ENCODE measurements around the gene THAP11.
A peak's percentile ranks its signal among the peaks of the same experiment; 100 is the strongest.
"Not testable (repeated sequence)": the region's sequence is repeated elsewhere in the genome, so short reads cannot be mapped to it uniquely, and the experiment has no call there.

THAP11 gene

DNA sequence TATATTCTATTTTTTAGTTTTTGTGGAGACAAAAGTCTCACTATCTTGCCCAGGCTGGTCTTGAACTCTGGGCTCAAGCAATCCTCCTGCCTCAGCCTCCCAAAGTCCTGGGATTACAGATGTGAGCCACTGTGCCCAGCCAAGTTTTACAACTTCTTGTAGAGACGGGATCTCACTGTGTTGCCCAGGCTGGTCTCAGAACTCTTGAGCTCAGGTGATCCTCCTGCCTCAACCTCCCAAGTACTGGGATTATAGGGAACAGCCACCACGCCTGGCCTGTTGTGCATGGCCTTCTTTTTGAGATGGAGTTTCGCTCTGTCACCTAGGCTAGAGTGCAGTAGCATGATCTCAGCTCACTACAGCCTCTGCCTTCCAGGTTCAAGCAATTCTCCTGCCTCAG lies 11.6 kb downstream of the THAP11 start:
- Histone ChIP-seq H3K4me1 (ENCODE audit: control insufficient read depth, insufficient read depth, low read length) (peaks cover 34% of the 10 kb centered on the region), H3K9me3 (ENCODE audit: control insufficient read depth, insufficient read depth, low read depth, low read length) (no peaks in the 10 kb centered on the region), H3K4me3 (ENCODE audit: low read depth, low read length) (no peak overlapping the region), H3K9ac (ENCODE audit: low read length) (no peak overlapping the region), H3K36me3 (ENCODE audit: control insufficient read depth, insufficient read depth, low read length) (peaks cover 21% of the 10 kb centered on the region), H3K27ac (ENCODE audit: low read depth, low read length) (no peak overlapping the region), H3K27me3 (ENCODE audit: control insufficient read depth, insufficient read depth, low read length) (no peaks in the 10 kb centered on the region)

- H3K36me3 ChIP-seq (ENCODE audit: control insufficient read depth, insufficient read depth, low read length), result peaks cover 16% of the 10 kb centered on the region
- H3K4me1 ChIP-seq (ENCODE audit: control insufficient read depth, insufficient read depth, low read length), result peaks cover 34% of the 10 kb centered on the region
- no peak overlapping the region for H3K4me3 ChIP-seq (ENCODE audit: low read depth, low read length)
- H3K9ac ChIP-seq (ENCODE audit: low read length), result no peak overlapping the region
- H3K27ac ChIP-seq (ENCODE audit: low read depth, low read length), result no peak overlapping the region
- H3K9me3 ChIP-seq (ENCODE audit: control insufficient read depth, insufficient read depth, low read depth, low read length), result no peaks in the 10 kb centered on the region
- H3K27me3 ChIP-seq (ENCODE audit: control insufficient read depth, insufficient read depth, low read length), result no peaks in the 10 kb centered on the region
These were observed 13.7 kb downstream of the THAP11 start for GRCh38 chr16:67855789-67856188.

DNA sequence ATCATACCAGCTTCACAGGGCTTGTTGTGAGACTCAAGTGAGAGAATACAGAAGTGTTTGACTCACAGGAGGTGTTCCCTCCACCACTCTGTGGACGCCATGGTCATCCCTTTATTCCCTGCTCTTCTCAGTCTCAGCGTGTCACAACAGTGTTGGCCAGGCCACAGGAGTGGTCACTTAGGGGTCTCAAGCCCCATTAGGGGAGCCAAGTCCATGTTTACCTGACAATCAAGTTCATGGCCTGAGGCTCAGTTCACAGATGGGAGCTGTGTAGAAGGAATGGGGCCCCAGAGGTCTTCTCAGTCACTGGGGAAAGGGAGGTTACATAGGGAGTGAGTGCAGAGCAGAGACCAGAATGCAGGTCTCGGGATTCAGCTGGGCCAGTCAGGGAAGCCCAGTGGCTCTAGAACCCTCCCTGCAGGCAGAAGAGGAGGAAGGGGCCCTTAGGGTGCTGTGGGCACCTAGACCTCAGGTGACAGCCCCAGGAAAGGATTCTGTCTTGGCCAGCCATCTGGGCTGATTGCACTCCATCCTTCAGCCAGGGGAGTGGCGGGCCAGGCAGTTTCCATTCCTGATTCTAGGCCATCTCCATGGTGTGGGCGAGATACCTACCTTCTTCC lies 14.9 kb downstream of the THAP11 start:
- Histone ChIP-seq H3K9me3 (ENCODE audit: control insufficient read depth, insufficient read depth, low read depth, low read length) (no peaks in the 10 kb centered on the region), H3K4me3 (ENCODE audit: low read depth, low read length) (peak overlapping the region; percentile 12; the same call in 1 of the 2 replicates), H3K4me1 (ENCODE audit: control insufficient read depth, insufficient read depth, low read length) (peaks cover 34% of the 10 kb centered on the region), H3K27me3 (ENCODE audit: control insufficient read depth, insufficient read depth, low read length) (no peaks in the 10 kb centered on the region), H3K27ac (ENCODE audit: low read depth, low read length) (peak overlapping the region; percentile 74), H3K9ac (ENCODE audit: low read length) (peak overlapping the region; percentile 38), H3K36me3 (ENCODE audit: control insufficient read depth, insufficient read depth, low read length) (peaks cover 26% of the 10 kb centered on the region)

DNA sequence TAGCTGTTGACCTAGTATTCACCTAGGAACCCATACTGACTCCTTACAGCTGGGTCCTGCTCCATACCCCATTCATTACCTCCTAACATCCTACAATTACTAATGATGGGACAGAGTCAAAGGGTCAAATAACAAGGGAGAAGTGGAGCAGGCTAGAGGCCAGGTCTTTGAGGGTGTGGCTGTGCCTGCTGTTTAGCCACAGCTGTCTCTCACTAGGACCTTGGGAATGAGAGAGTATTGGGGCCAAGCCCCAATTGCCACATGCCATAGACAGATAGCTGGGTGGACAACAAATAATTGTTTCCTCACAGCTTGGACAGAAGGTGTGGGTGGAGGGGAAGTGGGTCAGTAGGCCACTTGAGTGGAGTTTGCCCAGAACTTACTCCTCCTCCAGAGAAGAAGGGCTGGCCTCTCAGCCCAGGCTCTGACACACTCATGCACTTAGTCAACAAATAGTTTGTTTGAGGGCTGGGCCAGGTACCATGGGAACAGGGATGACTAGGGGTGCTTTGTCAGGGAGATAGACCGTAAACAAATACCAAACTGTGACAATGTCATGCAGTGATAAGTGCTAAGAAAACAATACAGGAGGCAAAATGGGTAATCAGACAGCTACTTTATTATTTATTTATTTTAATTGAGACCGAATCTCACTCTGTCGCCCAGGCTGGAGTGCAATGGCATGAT lies 15.6 kb downstream of the THAP11 start:
- Histone ChIP-seq H3K27me3 (ENCODE audit: control insufficient read depth, insufficient read depth, low read length) (no peaks in the 10 kb centered on the region), H3K4me1 (ENCODE audit: control insufficient read depth, insufficient read depth, low read length) (peaks cover 35% of the 10 kb centered on the region), H3K27ac (ENCODE audit: low read depth, low read length) (peak overlapping the region; percentile 74), H3K36me3 (ENCODE audit: control insufficient read depth, insufficient read depth, low read length) (peaks cover 32% of the 10 kb centered on the region), H3K4me3 (ENCODE audit: low read depth, low read length) (peak overlapping the region; percentile 12), H3K9ac (ENCODE audit: low read length) (peak overlapping the region; percentile 38), H3K9me3 (ENCODE audit: control insufficient read depth, insufficient read depth, low read depth, low read length) (no peaks in the 10 kb centered on the region)

- Histone ChIP-seq H3K27ac (ENCODE audit: low read depth, low read length) (peak overlapping the region; percentile 66; the same call in 1 of the 2 replicates), H3K9me3 (ENCODE audit: control insufficient read depth, insufficient read depth, low read depth, low read length) (no peaks in the 10 kb centered on the region), H3K27me3 (ENCODE audit: control insufficient read depth, insufficient read depth, low read length) (no peaks in the 10 kb centered on the region), H3K4me3 (ENCODE audit: low read depth, low read length) (no peak overlapping the region), H3K36me3 (ENCODE audit: control insufficient read depth, insufficient read depth, low read length) (peaks cover 38% of the 10 kb centered on the region), H3K4me1 (ENCODE audit: control insufficient read depth, insufficient read depth, low read length) (peaks cover 39% of the 10 kb centered on the region), H3K9ac (ENCODE audit: low read length) (peak overlapping the region; percentile 6)
These were observed 16.4 kb downstream of the THAP11 start for GRCh38 chr16:67858500-67858899.

DNA sequence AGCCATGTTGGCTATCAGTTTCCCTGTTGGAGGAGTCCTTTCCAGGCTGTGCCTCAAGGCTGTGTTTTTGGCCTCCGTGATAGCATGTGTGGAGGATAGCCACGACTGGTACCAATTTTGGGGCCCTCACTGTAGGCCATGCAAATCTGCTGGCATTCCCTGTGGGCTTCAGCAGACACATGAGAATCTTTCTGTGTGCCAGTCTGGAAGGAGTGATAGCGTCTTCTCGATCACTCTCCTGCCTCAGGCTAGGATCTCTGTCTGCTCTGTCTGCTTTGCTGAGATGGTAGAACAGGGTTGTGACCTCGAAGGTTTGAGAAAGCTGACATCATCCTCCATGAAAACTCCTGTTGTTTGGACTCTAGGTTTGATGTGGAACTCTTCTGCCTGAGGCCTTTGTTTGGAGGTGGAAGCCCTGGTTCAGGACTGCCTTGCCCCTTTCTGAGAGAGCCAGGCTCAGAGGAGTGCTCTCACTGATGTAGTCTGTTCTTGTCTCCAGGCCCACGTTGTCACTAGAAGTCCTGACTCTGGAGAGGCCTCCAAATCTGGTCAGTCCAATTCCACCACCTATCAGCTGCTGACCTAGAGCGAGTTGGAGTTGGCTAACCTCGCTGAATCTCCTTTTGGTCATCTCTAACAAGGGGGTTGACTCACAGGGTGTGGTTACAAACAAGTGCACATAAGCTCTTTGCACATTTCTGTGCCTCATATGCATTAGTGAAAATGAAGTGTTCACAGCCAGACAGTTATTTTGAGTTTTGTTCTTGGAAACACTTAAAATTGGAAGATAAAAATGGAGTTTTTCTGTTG lies 18.7 kb downstream of the THAP11 start:
- Histone ChIP-seq H3K36me3 (ENCODE audit: control insufficient read depth, insufficient read depth, low read length) (peaks cover 45% of the 10 kb centered on the region), H3K9me3 (ENCODE audit: control insufficient read depth, insufficient read depth, low read depth, low read length) (no peaks in the 10 kb centered on the region), H3K27me3 (ENCODE audit: control insufficient read depth, insufficient read depth, low read length) (no peaks in the 10 kb centered on the region), H3K9ac (ENCODE audit: low read length) (no peak overlapping the region), H3K4me3 (ENCODE audit: low read depth, low read length) (no peak overlapping the region), H3K27ac (ENCODE audit: low read depth, low read length) (no peak overlapping the region), H3K4me1 (ENCODE audit: control insufficient read depth, insufficient read depth, low read length) (peaks cover 25% of the 10 kb centered on the region)

GRCh38 chr16:67861877-67862276 lies 19.8 kb downstream of the THAP11 start:
- peaks cover 56% of the 10 kb centered on the region for H3K36me3 ChIP-seq (ENCODE audit: control insufficient read depth, insufficient read depth, low read length)
- no peak overlapping the region for H3K9ac ChIP-seq (ENCODE audit: low read length)
- H3K27ac ChIP-seq (ENCODE audit: low read depth, low read length), result no peak overlapping the region
- H3K4me3 ChIP-seq (ENCODE audit: low read depth, low read length), result no peak overlapping the region
- H3K9me3 ChIP-seq (ENCODE audit: control insufficient read depth, insufficient read depth, low read depth, low read length), result no peaks in the 10 kb centered on the region
- H3K4me1 ChIP-seq (ENCODE audit: control insufficient read depth, insufficient read depth, low read length), result peaks cover 20% of the 10 kb centered on the region
- H3K27me3 ChIP-seq (ENCODE audit: control insufficient read depth, insufficient read depth, low read length), result no peaks in the 10 kb centered on the region

GRCh38 chr16:67862623-67863583 lies 20.8 kb downstream of the THAP11 start:
- no peak overlapping the region for H3K9ac ChIP-seq (ENCODE audit: low read length)
- no peaks in the 10 kb centered on the region for H3K27me3 ChIP-seq (ENCODE audit: control insufficient read depth, insufficient read depth, low read length)
- peaks cover 11% of the 10 kb centered on the region for H3K4me1 ChIP-seq (ENCODE audit: control insufficient read depth, insufficient read depth, low read length)
- H3K36me3 ChIP-seq (ENCODE audit: control insufficient read depth, insufficient read depth, low read length), result peaks cover 66% of the 10 kb centered on the region
- no peak overlapping the region for H3K27ac ChIP-seq (ENCODE audit: low read depth, low read length)
- no peak overlapping the region for H3K4me3 ChIP-seq (ENCODE audit: low read depth, low read length)
- no peaks in the 10 kb centered on the region for H3K9me3 ChIP-seq (ENCODE audit: control insufficient read depth, insufficient read depth, low read depth, low read length)

GRCh38 chr16:67864044-67864443 lies 21.9 kb downstream of the THAP11 start:
- H3K9me3 ChIP-seq (ENCODE audit: control insufficient read depth, insufficient read depth, low read depth, low read length); H3K27me3 ChIP-seq (ENCODE audit: control insufficient read depth, insufficient read depth, low read length); H3K27ac ChIP-seq (ENCODE audit: low read depth, low read length); H3K9ac ChIP-seq (ENCODE audit: low read length); H3K4me1 ChIP-seq (ENCODE audit: control insufficient read depth, insufficient read depth, low read length); H3K4me3 ChIP-seq (ENCODE audit: low read depth, low read length): not testable (repeated sequence)
- H3K36me3 ChIP-seq (ENCODE audit: control insufficient read depth, insufficient read depth, low read length), result peaks cover 78% of the 10 kb centered on the region

DNA sequence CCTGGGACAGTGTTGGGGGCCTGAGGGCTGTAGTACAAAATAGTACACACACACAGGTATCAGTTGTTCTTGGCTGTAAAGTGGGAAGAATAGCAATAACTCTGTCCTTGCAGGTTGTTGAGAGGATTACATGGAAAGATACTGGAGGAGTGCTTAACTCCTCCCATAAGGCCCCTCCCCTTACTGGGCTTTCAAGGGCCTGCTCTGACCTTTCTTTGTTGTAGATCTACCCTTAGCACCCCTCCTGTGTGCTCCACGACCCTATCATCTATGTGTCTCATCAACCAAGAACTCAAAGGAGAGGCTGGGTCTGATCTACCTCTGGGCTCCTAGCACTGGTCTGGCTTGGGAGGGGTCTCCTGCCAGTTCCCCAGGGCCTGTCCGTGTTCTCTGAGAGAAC lies 22.5 kb downstream of the THAP11 start:
- H3K9ac ChIP-seq (ENCODE audit: low read length), result no peak overlapping the region
- H3K27ac ChIP-seq (ENCODE audit: low read depth, low read length), result no peak overlapping the region
- H3K4me3 ChIP-seq (ENCODE audit: low read depth, low read length), result no peak overlapping the region
- peaks cover 82% of the 10 kb centered on the region for H3K36me3 ChIP-seq (ENCODE audit: control insufficient read depth, insufficient read depth, low read length)
- no peaks in the 10 kb centered on the region for H3K9me3 ChIP-seq (ENCODE audit: control insufficient read depth, insufficient read depth, low read depth, low read length)
- peaks cover 5% of the 10 kb centered on the region; the same call in 1 of the 2 replicates for H3K4me1 ChIP-seq (ENCODE audit: control insufficient read depth, insufficient read depth, low read length)
- H3K27me3 ChIP-seq (ENCODE audit: control insufficient read depth, insufficient read depth, low read length), result no peaks in the 10 kb centered on the region

Data from HUES6 (cell line).